Left lobe of liver (tissue), 2 donors: ENCODE results near the gene CD226. TPM values are rescaled to one million over a fixed set of nuclear protein-coding genes. Genes with fewer than 3 reads are reported as not detected.
"Not testable (repeated sequence)": the region's sequence is repeated elsewhere in the genome, so short reads cannot be mapped to it uniquely, and the experiment has no call there.

ENCODE experiments used
- ATAC-seq: fragments of 200-7000 bp; cut with Tn5 transposase; one replicate; pipeline ENCODE4 v1.9.1; 2020; ENCODE audit warnings: mild to moderate bottlenecking, moderate library complexity
- DNase-seq: peaks from one replicate; pipeline ENCODE4 v3.0.0-alpha.2; 2020; ENCODE audit warnings: low spot score
- total RNA-seq: library from RNA; stranded (reverse); gene quantifications from one replicate; pipeline ENCODE4 v1.2.1, GENCODE V29; 2021
- donor health status: DM: no; HTN: no; CAD: no; lungs with moderate emphysema.
- donor health status: DM: no; HTN: yes; CAD: no.

The CD226 gene
- total RNA-seq, 1 donor from 2014 or later: 1.5 TPM

GRCh38 chr18:69916412-69916811, 31.3 kb downstream of the CD226 start:
- no peak for ATAC-seq
- no peak for DNase-seq

GRCh38 chr18:69908838-69909237, 38.8 kb downstream of the CD226 start:
- ATAC-seq (no peak), DNase-seq (no peak)

GRCh38 chr18:69906765-69907164, 40.9 kb downstream of the CD226 start:
- ATAC-seq: no peak
- no peak for DNase-seq

- DNase-seq (no peak), ATAC-seq (no peak)
Observed at GRCh38 chr18:69900941-69901340, 46.7 kb downstream of the CD226 start.

GRCh38 chr18:69899154-69899923, 48.3 kb downstream of the CD226 start:
- ATAC-seq, DNase-seq: not testable (repeated sequence)

- DNase-seq: no peak
- no peak for ATAC-seq
Observed at GRCh38 chr18:69898241-69898861, 49.3 kb downstream of the CD226 start.

- DNase-seq (no peak), ATAC-seq (no peak)
Observed at GRCh38 chr18:69897397-69898108, 50.1 kb downstream of the CD226 start.

GRCh38 chr18:69895066-69896047, 52.3 kb downstream of the CD226 start:
- ATAC-seq (no peak), DNase-seq (no peak)

- DNase-seq (no peak), ATAC-seq (no peak)
Observed at GRCh38 chr18:69894467-69894866, 53.2 kb downstream of the CD226 start.

GRCh38 chr18:69890558-69890957, 57.1 kb downstream of the CD226 start:
- no peak for DNase-seq
- no peak for ATAC-seq

GRCh38 chr18:69889009-69889408, 58.7 kb downstream of the CD226 start:
- no peak for DNase-seq
- ATAC-seq: no peak

- DNase-seq: no peak
- no peak for ATAC-seq
Observed at GRCh38 chr18:69887256-69887655, 60.4 kb downstream of the CD226 start.

- no peak for DNase-seq
- no peak for ATAC-seq
Observed at GRCh38 chr18:69885841-69886531, 61.7 kb downstream of the CD226 start.

GRCh38 chr18:69885355-69885754, 62.3 kb downstream of the CD226 start:
- ATAC-seq: no peak
- no peak for DNase-seq

- DNase-seq (no peak), ATAC-seq (no peak)
Observed at GRCh38 chr18:69883781-69884180, 63.9 kb downstream of the CD226 start.

GRCh38 chr18:69882965-69883668, 64.6 kb downstream of the CD226 start:
- DNase-seq (no peak), ATAC-seq (no peak)

GRCh38 chr18:69880083-69880482, 67.6 kb downstream of the CD226 start:
- DNase-seq: no peak

GRCh38 chr18:69879051-69879450, 68.6 kb downstream of the CD226 start:
- not testable (repeated sequence) for ATAC-seq, DNase-seq

More at GRCh38 chr18:69880083-69880482, 67.6 kb downstream of the CD226 start:
- ATAC-seq: no peak

GRCh38 chr18:69878213-69878933, 69.3 kb downstream of the CD226 start:
- DNase-seq: no peak
- ATAC-seq: no peak
